GM12874 (cell line): ENCODE measurements around the gene AOAH.

ENCODE experiments used
- TF ChIP-seq, protein P1 (sequence below): IDR thresholded peaks from 2 replicates; pipeline ENCODE4 v1.5.1; 2011; ENCODE audit warnings: low read depth, mild to moderate bottlenecking, control low read depth, low read length, moderate library complexity; ENCODE audit not compliant: insufficient read depth

The AOAH gene

DNA sequence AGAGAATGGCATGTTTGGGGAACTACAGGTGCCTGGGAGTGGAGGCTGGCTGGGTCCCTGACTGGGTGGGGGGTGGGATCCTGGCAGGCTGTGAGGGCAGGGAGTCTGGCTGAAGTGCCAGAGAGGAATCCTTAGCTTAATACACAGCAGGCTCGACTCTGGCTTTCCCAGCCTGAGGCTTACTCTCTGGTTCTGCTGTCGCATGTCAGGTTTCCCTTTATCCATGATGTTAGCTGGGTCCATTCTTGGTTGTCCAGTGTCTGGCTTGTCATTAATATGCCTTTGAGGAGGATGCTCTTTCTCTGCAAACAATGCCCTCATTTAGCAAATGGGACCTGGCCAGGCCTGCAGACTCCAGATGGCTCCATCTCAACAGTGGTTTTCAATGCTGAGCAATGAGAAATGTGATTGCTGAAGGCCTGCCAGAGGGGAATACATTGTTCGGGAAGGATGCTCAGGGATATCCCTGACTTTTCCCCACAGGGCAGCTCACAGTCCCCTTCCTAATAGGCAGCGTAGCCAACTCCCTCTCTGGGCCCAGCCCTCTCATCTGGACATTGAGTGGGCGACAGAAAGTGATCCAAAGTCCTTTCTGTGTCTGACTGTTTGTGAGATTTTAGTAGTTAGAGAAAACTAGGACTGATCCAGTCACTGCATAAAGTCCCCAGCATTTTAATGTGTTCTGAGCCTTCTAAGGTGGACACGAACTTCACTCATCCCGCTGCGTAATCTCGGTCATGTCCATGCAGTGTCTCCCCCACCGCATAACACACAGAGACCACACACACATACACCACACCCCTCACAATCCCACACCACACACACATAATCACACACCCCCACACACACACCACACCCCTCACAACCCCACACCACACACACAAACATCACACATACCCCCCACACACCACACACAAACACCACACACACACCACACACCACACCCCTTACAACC, 209.7 kb downstream of the AOAH start:
- TF ChIP-seq, protein P1, sequence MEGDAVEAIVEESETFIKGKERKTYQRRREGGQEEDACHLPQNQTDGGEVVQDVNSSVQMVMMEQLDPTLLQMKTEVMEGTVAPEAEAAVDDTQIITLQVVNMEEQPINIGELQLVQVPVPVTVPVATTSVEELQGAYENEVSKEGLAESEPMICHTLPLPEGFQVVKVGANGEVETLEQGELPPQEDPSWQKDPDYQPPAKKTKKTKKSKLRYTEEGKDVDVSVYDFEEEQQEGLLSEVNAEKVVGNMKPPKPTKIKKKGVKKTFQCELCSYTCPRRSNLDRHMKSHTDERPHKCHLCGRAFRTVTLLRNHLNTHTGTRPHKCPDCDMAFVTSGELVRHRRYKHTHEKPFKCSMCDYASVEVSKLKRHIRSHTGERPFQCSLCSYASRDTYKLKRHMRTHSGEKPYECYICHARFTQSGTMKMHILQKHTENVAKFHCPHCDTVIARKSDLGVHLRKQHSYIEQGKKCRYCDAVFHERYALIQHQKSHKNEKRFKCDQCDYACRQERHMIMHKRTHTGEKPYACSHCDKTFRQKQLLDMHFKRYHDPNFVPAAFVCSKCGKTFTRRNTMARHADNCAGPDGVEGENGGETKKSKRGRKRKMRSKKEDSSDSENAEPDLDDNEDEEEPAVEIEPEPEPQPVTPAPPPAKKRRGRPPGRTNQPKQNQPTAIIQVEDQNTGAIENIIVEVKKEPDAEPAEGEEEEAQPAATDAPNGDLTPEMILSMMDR = no peak

DNA sequence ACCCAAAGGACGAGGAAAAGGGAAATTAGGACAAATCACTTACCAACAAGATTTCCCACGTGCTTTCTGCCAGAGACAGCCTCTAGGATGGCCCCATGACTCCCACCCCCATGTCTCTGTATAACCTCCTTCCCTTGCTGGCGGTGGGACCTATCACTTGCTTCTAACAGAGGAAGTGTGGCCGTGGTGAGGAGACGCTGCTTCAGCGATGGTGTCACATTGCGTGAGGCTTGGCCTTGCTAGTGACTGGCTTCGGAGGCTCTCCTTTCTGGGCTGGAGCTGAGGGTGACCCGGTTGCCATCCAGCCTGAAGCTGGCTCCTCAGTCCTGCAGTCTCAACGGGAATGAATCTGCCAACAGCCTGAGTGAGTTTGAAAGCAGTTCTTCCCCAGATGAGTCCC, 210.9 kb downstream of the AOAH start:
- TF ChIP-seq, protein P1 = no peak

DNA sequence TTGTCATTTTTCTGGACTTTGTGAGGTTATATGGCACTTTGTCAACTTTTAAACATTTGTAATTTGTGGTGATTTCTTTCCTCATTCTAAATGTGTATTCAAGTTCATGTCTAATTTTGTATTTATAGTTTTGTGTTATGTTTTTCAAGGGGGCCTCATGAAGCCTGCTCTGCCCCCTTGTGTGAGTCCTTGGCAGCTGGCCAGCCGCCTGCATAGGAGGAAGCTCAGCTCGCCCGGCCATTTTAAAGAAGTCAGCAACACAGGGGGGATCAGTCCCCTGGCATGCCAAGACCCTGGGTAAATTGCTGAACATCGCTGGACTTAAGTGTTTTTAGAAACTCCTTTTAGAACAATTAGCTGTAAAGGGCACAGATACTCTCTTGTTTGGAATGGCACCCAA, 211.7 kb downstream of the AOAH start:
- TF ChIP-seq, protein P1 = no peak

DNA sequence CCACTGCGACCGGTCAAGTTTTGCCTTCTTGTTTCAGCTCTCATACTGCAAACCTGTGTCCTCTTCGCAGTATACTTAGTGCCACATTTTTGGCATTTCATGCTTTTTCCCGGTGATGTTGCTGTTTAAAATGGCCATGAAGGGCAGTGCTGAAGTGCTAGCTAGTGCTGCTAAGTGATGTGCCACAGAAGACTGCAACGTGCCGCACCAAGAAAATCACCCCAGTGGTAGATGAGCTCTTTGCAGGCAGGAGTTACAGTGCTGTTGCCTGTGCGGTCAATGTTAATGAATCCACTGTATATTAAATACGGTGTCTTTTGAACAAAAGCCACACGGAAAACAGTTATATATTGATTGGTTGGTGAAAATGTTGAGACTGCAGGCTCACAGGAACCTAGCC, 214.3 kb downstream of the AOAH start:
- TF ChIP-seq, protein P1 = no peak

DNA sequence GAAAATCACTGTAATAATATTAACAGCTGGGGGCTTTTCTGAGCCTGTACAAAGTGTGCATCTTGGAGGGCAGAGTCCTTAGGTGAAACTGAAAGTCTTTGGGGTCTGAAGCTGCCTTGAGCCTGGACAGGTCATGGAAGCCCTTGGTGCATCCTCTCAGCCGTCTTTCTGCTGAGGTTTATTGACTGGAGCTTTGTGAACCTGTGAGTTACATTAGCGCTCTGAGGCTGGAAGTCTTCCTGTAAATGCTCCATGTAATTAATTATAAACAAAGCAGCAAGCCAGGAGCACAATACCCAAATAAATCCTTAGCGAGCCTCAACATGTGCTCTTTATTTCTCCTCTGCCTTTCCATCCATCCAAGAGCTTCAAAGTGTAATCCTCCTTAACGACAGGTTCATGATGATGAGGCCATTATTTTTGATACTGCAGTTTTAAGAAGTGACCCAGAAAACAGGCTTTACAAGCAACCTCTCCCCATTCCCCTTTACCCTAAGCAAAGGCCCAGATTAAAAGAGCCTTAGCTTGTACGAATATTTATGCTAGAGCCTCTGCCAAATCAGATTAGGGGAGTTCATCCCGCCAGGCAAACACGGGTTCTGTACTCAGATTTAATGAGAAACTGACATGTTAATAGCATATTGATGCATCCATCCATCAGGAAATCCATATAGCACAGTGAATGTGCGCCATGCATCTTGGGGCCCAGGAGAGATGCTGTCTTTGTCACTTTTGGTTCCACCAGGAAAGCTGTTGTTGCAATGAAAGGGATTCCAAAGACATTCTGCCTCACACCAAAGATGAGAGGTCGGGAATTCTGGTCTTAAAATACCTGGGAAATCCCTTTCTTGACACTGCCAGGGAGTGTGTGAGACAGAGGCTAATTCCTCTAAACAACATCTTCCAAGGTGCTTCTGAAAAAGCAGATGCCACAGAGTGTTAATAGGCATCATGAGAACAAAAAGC, 216.5 kb downstream of the AOAH start:
- TF ChIP-seq, protein P1 = no peak

DNA sequence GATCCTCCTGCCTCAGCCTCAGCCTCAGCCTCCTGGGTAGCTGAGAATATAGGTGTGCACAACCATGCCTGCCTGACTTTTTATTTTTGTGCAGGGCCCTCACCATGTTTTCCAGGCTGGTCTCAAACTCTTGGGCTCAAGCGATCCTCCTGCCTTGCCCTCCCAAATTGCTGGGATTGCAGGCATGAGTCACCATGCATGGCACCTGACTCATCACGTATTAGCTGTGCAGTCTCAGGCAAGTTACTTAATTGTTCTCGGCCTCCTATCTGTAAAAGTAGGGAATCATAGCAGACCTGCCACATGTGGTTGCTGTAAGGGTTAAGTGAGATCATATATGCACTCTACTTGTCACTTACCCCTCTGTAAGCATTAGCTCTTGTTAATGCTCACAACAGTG, 217.5 kb downstream of the AOAH start:
- TF ChIP-seq, protein P1 = no peak
